CD4-positive, alpha-beta T cell treated with Interleukin-4 for 4 hours (primary cell): ENCODE results near the gene HIC1.

ENCODE experiments used
- DNase-seq: peaks from one replicate; pipeline ENCODE4 v3.0.0-alpha.2; 2020

HIC1 gene

DNA sequence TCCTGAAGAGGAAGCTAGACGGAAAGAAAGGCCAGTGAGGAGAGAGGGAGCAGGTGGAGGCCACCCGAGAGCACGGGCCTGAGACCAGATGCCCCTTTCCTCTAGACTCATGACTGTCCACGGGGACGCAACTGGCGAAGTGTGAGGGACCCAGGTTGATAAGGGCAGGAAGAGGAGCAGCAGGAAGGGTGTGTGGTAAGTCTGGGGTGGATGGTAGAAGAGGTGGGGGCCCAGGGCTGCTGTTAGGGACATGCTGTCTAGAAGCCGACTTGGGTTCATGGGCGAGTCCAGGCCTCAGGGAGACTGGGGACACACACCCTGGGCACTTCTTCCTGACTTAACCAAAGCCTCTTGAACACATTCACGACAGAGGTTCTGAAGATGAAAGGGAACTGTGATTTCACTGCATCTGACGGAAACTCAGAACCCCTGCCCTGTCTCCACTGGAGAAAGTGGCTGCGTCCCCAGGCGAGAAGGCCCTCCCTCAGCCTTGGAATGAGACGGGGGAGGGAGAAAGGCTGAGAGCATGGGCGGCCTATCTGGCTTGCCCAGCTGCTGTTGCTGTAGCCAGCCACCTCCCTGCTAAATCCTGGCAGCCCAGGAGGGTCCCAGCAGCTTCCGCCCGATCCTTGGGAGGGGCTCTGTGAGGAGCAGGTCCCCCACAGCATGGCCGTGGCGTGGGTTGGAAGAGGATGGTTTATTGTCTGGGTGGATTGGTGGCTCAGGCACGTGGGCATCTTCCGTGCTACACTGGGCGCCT, 6.0 kb downstream of the HIC1 start:
- no peak for DNase-seq

DNA sequence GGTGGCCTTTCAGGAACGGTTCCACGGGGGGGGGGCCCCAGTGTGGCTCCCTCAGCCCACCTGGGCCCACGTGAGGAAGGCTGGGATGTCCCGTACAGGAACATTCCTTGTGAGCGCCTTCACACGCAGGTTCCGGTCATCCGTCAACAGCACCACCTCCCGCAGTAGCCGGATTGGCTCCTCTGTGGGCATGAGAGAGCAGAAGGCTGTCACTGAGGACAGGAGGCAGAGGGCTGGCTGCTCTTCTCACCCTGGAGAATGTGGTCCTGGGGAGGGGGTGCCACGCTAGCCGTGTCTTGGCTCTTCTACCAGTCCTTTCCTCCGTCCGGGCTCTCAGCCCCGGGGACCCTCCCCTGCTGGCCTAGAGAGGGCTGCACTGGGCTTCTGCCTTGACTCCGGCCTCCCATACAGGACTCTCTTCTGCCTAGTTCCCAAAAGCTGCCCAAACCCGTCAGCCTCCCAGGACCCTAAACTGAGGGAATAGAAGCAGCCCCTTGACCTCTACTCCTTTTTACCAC, 6.6 kb downstream of the HIC1 start:
- DNase-seq, result no peak

DNA sequence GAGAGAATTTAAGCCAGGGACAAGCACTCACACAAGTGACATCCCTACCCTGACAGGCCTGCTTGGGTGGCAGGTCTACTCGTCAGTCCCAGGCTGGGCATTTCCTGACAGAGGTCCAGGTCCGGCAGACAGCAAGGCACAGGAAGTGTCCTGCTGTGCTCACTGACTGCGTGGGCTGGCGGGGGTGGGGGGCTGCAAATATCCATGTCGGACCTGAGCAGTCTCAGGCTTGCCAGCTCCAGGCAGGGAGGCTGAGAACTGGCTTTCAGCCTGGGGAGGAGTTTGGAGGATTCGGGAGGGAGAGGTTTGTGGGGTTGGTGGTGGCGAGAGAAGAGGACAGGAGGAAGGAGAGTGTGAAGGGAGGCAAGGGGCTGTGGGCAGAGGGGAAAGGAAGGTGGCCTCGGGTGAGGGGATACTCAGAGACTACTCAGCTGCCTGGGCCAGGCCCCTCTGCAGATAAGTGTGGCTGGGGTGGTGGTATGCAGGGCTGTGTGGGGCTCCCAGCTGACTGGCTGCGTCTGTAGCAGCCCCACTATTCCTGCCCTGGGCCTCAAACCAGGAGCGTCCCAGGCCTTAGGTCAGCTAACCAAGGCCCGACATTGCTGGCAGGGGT, 7.8 kb downstream of the HIC1 start:
- no peak for DNase-seq

DNA sequence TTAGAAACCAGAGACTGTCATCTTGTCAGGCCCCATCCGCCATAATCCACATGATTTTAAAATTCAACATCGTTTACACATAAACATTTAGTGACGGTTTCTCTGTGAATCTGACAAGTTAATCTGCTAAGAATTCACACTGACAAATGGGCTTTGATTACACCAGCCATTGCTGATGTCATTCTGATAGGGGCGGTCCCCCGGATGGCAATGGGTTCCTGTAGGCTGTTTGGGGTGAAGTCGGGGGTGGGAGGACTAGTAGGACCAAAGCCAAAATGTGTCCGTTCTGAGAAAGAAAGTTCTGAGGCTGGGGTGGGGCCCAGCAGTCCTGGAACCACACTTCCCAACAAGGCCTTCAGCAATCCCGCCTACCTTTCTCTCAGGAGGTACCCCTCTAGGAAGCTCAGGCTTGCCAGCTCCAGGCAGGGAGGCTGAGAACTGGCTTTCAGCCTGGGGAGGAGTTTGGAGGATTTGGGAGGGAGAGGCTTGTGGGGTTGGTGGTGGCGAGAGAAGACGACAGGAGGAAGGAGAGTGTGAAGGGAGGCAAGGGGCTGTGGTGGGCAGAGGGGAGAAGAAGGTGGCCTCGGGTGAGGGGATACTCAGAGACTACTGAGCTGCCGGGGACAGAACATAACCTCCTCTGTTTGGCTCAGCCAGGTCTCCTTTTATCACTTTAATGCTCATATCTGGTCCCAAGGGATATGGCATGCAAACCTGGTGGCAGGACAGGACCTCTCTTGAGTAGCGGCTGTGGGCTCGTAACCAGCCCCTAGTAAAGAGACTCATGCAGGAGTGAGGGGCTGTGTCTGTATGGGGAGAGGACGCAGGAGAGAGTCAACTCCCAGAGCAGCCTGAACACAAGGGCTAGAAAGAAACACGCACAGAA, 8.6 kb downstream of the HIC1 start:
- no peak for DNase-seq

DNA sequence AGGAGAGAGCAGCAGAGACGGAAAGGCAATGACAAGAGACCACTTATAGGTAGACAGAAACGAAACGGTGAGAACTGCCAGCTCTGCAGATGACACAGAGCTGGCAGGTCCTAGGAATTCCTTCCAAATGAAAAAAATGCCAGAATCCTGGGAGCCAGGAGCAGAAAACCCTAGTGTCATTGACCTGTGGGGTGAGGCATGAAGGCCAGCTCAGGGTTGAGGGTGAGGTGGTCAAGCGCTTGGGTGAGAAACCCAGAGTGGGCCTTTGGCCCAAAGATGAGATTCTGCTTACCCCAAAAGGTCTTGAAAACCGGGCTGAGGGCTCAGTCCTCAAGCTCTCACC, 9.2 kb downstream of the HIC1 start:
- DNase-seq, result no peak

DNA sequence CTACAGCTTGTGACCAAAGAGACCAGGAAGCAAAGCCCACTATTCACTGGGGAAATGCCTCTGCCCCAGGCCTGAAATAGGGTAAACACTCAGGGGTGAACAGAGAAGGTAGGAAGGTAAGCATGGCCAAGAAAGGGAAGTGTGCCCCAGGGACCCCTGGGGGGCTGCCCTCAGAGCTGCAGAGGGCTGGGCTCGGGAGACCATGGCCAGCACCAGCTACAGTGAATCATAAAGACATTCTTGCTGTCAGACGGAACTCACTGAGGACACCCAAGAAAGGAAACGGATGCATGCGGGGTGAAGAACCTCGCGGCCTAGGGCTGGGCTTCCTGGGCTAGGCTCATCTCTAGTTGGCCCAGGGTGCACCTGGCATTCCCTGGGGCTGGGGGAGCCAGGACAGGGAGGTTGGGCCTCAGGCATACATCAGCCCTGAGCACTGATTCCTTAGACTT, 9.6 kb downstream of the HIC1 start:
- no peak for DNase-seq

DNA sequence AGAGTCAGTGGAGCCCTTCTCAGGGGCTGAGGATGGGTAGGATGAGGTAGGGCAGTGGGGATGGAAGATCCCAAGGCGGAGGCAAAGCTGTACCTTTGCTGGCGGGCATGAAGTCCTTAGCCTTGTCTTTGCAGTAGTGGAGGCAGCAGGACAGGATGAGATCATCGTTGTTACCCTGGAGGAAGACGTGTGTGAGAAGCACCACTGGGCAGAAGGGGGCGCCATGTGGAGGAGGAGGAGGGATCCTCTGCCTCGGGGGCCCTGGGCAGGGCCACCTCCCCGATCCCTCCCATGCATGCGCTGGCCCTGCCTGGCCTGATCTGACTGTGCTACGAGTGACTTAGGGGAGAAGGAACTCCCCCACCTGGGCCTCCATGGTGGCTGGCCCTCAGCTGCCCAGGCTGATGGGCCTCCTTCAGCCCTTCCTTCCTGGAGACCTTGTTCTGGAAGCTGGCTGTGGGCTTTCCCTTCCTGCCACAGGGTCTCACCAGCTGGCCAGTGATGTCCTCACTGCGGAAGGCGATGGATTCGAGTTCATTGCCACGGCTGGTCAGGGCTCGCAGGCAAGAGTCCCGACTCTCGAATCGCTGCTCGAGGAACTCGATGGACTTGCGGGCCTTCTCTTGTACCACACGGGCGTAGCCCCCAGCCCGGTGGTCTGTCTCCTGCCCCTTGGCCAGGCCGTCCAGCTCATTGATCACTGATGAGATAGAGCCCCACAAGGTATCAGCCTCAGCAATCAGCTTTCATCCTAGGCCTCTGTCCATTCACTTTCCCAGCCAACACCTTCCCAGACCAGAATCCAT, 10.3 kb downstream of the HIC1 start:
- DNase-seq, result peak; percentile 30

DNA sequence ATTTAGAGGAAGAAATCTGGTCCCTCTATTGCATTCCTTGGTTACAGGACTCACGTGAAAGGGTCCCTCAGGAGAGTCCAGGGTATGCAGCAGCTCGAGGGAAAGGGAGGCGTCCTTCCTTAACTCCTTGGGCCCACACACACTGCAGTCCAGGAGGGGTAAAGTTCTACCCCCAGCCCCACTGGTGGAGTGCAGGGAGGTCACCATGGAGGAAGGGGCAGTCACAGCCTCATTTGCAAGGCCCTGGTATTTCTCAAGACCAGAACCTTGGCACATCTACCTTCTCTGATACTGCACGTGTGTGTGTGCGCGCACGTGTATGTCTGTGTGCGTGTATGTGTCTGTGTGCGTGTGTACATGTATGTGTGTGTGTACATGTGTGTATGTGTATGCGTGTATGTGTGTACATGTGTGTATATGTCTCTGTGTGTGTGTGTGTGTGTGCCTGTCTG, 11.1 kb downstream of the HIC1 start:
- DNase-seq, result no peak

DNA sequence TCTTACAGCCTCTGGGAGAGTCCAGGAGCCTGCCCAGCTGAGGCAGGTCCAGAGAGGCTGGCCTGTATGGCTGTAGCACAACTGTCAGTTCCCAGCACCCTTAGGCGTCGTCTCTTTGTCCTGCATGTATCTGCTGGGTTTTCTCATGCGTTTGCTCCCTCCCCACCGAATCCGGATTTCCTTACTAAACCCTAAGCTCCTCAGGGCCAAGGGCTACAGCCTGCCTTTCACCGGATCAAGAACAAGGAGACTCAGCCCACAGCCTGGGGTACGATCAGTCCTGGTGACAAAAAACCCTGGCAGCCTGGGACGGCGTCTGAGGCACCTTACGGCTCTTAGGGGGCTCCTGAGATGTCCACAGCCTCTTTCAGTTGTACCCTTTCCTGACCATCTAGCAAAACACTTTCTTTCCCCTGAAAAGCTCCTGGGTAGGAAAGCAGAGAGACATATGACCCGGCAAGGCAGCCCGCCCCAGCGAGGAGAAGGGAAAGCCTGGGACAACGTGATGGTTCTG, 12.2 kb downstream of the HIC1 start:
- DNase-seq, result no peak

DNA sequence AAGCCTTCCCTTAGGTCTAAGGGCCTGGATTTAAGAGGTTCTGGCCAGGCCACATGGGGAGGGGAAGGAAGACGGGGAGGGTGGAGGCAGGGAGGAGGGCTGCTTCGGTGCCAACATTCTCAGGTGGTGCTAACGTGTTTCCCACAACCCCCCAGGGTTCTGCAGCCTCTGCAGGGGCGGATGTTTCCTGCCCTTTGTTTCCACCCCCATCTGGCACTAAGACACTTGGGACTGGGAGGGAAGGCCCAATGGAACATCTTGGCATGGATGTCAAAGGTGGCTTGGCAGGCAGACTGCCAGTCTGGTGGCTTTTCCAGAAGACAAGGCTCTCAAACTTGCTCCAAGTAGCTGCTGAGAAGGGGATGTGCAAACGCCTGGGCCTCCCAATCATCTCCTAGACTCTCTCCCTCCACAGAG, 12.7 kb downstream of the HIC1 start:
- no peak for DNase-seq

DNA sequence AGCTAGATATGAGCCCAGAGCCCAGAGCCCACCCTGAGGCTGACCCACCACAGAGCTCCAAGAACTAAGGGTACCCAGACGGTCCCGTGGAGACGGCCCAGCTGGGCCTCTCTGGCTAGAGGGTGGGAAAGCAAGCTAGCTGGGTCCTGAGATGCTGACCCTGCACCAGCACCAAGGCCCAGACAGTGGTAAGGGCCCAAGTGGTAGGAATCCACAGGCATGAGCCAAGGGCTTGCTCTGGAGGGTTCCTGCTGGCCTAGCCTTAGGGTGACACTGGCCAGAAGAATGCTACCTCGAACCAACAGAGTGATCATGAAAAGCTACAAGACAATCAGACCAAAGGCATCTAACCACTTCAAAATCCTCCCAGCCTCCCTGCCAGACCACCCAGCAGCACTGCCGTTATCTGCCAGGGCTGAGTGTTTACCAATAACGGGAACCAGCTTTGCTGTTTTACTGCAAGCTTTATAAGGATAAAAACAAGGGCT, 13.2 kb downstream of the HIC1 start:
- DNase-seq, result no peak

DNA sequence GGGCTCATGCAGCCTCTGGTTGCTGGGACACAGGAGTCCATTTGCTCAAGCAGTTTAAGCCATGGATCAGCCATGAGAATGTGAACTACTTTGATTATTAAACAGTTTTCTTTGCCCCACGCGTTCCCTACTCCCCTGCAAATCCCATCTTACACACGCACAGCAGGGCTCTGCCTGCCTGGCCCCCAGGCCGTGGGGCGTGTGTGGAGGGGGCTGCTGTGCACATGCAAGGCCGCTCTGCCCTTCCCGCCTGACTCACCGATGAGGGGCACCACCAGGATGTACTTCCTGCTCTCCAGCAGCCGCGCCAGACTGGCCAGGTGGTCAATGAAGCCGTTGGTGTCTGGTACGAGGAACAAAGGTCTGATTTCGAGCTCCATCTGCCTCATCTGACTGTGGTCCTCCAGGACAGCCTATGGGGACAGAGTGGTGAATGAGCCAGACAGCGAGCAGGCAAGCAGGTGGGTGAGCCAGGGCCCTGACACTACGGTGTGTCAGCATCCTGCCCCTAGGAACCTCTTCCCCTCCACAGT, 13.7 kb downstream of the HIC1 start:
- DNase-seq, result no peak

DNA sequence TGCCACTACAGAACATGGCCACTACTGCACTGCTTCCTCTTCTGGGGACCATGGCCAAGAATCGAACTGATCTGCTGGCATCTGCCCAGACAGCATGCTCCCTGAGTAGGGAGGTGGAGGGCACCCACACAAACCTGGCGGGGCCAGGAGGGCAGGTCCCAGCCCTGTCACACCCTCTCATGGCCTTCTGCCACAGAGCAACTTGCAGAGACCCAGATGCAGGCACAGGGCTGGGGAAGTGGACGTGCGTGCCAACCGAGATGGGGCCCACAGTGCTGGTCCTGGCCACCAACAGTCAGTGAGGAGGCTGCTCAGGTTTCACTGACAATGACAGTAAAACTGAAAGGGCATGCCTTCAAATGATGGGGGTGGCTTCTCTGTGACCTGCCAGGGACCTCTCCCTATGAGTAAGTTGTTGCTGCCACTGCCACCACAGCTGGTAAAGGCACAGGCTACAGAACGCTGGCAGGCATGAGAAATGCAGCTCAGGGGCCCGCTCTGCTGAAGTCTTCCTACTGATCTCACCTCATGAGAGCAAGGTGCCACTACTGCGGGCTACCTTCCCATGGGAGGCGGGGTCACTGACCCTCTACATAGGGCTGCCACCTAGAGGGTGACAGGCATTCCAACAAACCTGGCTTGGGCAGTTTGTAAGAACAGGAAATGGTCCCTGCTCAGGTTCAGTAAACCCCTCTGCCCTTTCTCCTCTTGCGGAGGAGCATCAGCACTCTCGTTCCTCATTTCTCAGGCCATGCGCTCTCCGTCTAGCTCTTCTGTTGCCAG, 15.5 kb downstream of the HIC1 start:
- DNase-seq, result peak; percentile 27

DNA sequence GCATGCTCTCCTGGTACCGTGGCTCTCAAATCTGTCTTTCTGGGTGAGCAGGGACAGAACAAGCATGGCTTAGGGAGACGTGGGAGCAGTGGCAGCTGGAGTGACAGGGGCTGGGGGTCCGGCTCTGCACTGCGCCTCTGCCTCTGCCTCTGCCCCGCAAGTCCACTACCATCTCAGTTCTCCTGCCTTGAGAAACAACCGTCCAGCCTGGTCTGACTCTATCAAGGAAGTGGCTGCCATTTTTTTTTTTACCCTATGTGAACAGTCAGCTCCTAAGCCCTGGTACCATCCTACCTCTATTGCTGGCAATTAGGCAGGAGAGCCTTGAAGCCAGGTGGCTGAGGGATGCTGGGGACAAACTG, 16.1 kb downstream of the HIC1 start:
- no peak for DNase-seq

DNA sequence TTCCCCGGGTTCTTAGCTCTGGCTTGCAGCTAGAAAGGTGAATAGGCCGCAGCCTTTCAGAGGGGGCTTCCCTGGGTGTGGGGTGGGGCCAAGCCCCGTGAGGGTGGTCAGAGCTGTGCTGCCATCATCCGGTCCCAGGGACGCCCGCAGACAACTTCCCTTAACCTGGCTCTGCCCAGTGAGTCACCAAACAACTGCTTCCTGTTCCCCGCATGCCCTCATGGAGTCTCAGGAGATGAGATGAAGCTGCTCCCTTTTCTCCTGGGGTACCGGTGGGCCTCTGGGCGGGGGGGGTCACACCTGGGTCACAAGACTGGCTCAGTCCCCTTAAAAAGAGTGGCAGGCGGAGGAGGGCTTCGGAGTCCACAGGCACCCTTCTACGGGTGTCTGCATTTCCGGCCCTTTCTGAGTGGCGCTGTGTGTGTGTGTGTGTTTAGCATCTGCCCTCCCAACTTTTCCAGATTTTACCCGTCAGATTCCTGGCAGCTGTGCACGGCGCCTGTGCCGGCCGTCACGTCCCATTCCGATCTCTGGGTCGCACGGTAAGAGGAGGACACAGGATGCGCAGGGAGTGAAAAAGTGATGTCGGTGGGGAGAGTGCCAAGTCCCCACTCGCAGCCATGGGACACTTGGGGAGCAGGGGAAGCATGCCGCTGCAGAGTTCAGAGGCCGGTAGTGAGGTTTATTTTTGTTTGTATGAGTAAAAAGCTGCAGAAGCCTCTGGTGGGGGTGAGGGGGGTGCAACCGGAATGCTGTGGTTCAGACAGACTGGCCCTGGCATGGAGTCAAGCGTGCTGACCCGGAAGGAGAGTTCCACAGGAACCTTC, 16.8 kb downstream of the HIC1 start:
- DNase-seq, result no peak

DNA sequence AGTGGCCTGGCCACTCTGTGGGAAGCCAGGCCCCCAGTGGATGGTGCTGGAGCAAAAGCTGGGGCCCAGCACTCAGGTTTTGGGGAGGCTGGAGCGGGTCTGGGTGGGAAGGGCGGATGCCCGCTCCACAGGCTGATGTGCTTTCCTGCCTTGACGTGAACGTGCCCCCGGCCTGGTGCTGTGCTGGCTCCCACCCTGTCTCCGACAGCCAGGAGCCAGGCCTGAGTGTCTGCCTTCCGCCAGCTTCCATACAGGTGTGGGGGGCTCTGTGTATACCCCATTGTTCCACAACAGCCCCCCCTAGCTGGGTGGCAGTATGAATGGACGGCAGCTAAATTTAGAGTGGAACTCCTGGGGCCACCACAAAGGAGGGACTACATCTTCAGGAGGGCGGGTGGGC, 20.0 kb downstream of the HIC1 start:
- DNase-seq, result no peak

DNA sequence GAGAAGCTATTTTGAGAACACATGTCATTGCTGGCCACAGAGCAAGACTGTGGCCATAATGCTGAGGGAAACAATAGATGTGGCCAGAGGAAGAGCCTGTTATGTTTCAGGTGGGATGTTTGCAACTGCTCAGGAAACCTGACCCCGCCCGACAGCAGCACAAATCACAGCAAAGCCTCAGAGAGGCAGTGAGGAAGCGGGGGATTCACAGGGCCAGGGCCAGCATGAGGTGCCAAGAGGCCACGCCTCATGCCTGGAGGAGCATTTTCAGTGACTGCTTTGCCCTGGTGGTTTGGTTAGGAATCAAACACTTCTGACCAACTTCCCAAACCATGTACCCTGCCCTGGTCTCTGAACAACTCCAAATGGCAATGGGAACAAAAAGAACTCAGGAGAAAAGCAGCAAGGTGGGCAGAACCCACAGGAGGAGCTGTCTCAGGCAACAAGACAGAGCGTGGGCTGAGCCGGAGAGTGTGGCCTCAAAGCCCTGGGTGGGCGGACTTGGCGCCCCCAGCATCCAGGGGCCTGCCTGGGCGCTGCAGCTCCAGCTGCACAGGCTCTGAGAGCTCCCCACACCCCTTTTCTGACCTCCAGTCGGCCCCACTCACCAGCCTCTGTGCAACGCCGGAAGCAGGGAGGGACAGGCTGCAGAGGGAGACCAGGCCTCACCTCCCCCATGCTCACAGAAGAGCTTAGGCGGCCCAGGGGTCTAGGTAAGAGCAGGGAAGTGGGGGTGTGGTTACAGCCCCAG, 20.6 kb downstream of the HIC1 start:
- no peak for DNase-seq

DNA sequence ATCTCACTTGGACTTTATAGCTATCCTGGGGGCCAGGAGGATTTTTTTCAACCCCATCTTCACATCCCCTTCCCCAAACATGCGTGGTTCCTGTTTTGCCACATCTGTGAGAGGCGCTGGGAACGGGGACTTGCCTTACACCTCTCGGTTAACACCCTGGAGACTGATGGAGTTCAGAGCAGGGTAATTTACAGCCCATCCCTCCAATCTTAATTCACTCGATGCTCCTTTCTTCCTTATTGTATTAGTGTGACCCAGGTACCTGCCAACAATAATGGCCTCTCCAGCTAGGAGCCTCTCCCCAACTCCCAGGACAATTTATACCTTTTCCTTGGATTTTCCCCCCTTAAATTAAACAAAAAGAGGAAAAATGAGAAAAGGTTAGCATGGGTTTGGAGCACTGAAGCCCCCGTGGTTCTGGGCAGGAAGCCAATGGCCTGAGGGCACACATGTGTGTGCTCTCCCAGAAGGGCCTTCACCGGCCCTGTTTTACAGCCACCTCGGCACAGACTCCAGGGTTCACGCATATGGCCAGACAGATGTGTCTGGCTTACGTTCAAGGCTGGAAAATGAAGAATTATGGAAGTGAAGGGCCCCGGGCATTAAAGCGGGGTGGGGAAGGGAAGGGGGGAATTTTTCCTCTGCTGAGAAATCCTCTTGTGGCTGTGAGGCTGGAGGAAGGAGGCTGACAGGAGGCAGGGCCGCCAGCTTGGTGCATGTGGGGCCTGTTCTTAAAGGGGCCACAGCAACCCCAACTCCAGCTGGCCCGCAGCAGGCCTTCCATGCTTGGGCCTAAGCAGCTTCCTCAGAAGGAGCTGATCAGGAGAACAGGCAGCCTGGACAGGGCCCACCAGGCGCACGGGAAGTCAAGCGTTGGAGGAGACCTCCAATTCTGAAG, 21.4 kb downstream of the HIC1 start:
- DNase-seq, result no peak
